ENCODE measurements around the gene TMEM151B. TPM values are rescaled to one million over a fixed set of nuclear protein-coding genes. Genes with fewer than 3 reads are reported as not detected.
A peak's percentile ranks its signal among the peaks of the same experiment; 100 is the strongest.

Gene TMEM151B
- total and polyA plus RNA-seq, 9 of the 15 experiments (the other 6 are each of a cell fraction or from before 2014, with no cell fraction given): not detected

GRCh38 chr6:44312901-44313788 is 42.9 kb downstream of the TMEM151B start, which contains the start of gene AARS2 (continued):
- no peak for TF ChIP-seq SMARCB1 (IDR thresholded peaks at IDR 0.05; ENCODE audit: insufficient read length, low read depth)
- TF ChIP-seq ZNF780A (CRISPR knock-in tag; IDR thresholded peaks at IDR 0.05): no peak
- TF ChIP-seq SLC30A9 (CRISPR knock-in tag; IDR thresholded peaks at IDR 0.05): no peak
- TF ChIP-seq ZBTB33 (CRISPR knock-in tag; IDR thresholded peaks at IDR 0.05): peak; percentile 88
- peak in 1 of 2 experiments; percentile 77; a peak in 2 of 4 replicates for TF ChIP-seq ZNF639 (CRISPR knock-in tag; conservative IDR thresholded peaks at IDR 0.05 in 1 of 2, IDR thresholded peaks at IDR 0.05 in 1 of 2)
- TF ChIP-seq ZNF695 (CRISPR knock-in tag; IDR thresholded peaks at IDR 0.05): no peak
- 0 out of 2 replicates have a peak, but pooled peaks have one; percentile 82 for TF ChIP-seq ZBTB49 (CRISPR knock-in tag; IDR thresholded peaks at IDR 0.05; ENCODE audit: borderline replicate concordance)
- 0 out of 2 replicates have a peak, but pooled peaks have one; percentile 68 for TF ChIP-seq SRSF1 (IDR thresholded peaks at IDR 0.05; ENCODE audit: low read depth, low read length)
- no peak for TF ChIP-seq XRCC4 (IDR thresholded peaks at IDR 0.05; ENCODE audit: extremely low read depth, insufficient read depth, insufficient read length)
- TF ChIP-seq ZSCAN29 (IDR thresholded peaks at IDR 0.05): no peak; the same call in 1 of the 2 replicates
- TF ChIP-seq ZNF740 (CRISPR knock-in tag; IDR thresholded peaks at IDR 0.05): peak; percentile 53; the same call in 1 of the 2 replicates
- TF ChIP-seq ZNF740 (tag; IDR thresholded peaks at IDR 0.05): no peak; a peak in 1 of 4 replicates
- TF ChIP-seq ZNF165 (CRISPR knock-in tag; IDR thresholded peaks at IDR 0.05; ENCODE audit: borderline replicate concordance): no peak
- peak in 1 of 2 experiments; percentile 49; a peak in 1 of 4 replicates for TF ChIP-seq ETV6 (IDR thresholded peaks at IDR 0.05; ENCODE audit: borderline replicate concordance in 1 of 2, low read depth in 2 of 2, low read length in 1 of 2)
- TF ChIP-seq ETV6 (CRISPR knock-in tag; IDR thresholded peaks at IDR 0.05; ENCODE audit: borderline replicate concordance): no peak
- no peak; the same call in 1 of the 2 replicates for TF ChIP-seq TCF3 (CRISPR knock-in tag; IDR thresholded peaks at IDR 0.05)
- no peak for TF ChIP-seq ZNF696 (CRISPR knock-in tag; conservative IDR thresholded peaks at IDR 0.05)
- no peak; the same call in 1 of the 2 replicates for TF ChIP-seq ZBTB43 (CRISPR knock-in tag; IDR thresholded peaks at IDR 0.05)

Data from K562 (cell line).